ENCODE measurements around the gene LATS2.

The LATS2 gene

GRCh38 chr13:21061029-21061763 lies at the start of gene LATS2:
Gene LATS2, minus strand, starts transcription at chr13:21061586. Its CDS starts 15,560 bp downstream, at chr13:21046026.
- peak; percentile 89 for DNase-seq

- DNase-seq = no peak
Measured at GRCh38 chr13:21109168-21109567, 47.8 kb upstream of the LATS2 start.

- no peak for DNase-seq
Measured at GRCh38 chr13:21106089-21106488, 44.7 kb upstream of the LATS2 start.

- no peak for DNase-seq
Measured at GRCh38 chr13:21104199-21105019, 43.0 kb upstream of the LATS2 start.

GRCh38 chr13:21101865-21102576 lies 40.6 kb upstream of the LATS2 start:
- DNase-seq = no peak

- no peak for DNase-seq
Measured at GRCh38 chr13:21100994-21101757, 39.8 kb upstream of the LATS2 start.

DNA sequence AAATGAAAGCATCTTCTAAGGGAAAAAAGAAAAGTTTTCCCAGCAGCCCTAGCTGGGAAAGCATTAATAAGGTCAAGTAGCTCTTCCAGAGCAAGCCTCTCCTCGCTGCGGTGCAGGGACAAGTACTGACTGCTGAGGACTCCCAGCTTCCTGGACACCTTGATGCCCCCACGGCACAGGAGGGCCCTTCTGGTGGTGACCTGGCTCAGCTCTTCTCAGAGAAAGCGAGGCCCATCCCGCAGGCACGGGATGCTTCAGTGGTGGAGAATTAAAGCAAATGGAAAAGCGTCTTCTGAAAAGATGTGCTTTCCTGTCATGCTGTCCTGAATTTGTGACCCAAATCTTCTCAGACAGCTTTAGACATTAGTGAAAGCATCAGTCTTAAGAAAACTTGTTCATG lies 38.8 kb upstream of the LATS2 start:
- no peak for DNase-seq

DNA sequence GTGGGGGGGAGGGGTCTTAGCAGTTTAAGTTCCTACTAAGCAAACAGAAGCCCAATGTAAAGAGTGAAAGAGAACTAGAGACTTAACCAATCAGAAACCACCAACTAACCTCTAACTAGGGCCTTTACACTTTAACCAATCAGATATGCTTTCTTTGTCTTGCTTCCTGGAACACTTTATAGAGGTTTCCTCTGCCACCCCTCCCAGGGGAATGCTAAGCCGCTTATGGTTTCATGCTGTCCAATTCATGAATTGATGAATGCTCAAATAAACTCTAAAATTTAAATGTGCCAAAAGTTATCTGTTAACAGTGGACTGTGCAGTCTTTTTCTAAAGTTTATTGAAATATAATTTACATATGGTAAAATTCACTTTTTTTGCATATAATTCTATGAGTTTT lies 33.9 kb upstream of the LATS2 start:
- DNase-seq = no peak

DNA sequence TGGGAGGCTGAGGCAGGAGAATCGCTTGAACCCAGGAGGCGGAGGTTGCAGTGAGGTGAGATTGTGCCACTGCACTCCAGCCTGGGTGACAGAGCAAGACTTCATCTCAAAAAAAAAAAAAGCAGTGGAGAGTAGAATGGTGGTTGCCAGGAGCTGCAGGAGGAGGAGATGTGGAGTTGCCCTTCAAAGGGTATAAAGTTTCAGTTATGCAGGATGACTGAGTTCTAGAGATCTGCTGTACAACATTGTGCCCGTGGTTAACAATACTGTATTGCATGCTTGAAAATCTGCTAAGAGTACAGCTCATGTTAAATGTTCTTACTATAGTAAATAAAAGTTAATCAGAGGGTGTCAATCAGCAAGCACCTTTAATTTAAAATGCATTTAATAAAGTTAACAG lies 28.4 kb upstream of the LATS2 start:
- no peak for DNase-seq

- no peak for DNase-seq
Measured at GRCh38 chr13:21088534-21088933, 27.1 kb upstream of the LATS2 start.

DNA sequence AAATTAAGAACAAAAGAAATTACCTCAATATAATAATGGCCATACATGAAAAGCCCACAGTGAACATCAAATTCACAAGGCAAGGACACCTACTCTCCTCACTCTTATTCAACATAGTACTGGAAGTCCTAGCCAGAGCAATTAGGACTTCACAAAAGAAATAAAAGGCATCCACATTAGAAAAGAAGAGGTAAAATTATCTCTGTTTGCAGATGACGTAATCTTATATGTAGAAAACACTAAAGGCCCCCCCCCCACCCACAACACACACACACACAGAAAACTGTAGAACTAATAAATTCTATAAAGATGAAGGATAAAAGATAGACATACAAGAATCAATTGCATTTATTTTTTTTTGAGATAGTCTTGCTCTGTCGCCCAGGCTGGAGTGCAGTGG lies 25.5 kb upstream of the LATS2 start:
- DNase-seq = no peak

GRCh38 chr13:21081926-21082325 lies 20.5 kb upstream of the LATS2 start:
- no peak for DNase-seq

DNA sequence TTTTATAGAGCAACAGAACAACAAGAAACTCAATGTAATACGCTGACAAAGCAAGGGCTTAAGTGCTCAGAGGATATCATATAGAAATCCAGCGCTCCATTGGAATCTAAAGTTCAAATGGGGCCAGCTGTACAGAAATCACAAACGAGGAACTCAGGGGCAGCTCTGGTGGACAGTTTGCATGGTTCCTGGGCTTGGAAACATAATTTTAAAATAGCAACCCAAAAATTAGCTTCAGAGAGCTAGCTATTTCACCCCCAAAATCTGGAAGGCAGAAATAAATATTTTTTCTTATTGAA lies 19.2 kb upstream of the LATS2 start:
- no peak for DNase-seq

- no peak for DNase-seq
Measured at GRCh38 chr13:21079761-21080592, 18.6 kb upstream of the LATS2 start.

GRCh38 chr13:21079221-21079620 lies 17.8 kb upstream of the LATS2 start:
- DNase-seq = no peak

DNA sequence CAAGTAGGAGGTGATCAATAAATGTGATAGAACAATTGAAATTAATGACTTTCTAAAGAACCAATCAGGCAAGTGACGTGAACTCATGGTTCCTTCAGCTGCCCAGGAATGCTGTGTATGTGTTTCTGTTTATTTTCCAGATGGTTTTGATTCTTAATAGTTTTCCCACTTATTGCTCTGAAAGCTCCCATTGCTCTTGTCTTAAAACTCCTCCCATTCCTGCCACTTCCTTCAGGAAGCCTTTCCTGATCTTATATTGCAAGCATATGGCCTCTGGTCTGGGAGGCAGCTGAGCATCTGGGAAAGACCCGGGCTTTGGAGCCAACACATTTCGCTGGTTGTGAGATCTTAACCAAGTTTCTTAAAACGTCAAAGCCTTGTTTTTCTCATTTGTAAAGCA lies 17.1 kb upstream of the LATS2 start:
- no peak for DNase-seq

- no peak for DNase-seq
Measured at GRCh38 chr13:21077788-21078353, 16.5 kb upstream of the LATS2 start.

DNA sequence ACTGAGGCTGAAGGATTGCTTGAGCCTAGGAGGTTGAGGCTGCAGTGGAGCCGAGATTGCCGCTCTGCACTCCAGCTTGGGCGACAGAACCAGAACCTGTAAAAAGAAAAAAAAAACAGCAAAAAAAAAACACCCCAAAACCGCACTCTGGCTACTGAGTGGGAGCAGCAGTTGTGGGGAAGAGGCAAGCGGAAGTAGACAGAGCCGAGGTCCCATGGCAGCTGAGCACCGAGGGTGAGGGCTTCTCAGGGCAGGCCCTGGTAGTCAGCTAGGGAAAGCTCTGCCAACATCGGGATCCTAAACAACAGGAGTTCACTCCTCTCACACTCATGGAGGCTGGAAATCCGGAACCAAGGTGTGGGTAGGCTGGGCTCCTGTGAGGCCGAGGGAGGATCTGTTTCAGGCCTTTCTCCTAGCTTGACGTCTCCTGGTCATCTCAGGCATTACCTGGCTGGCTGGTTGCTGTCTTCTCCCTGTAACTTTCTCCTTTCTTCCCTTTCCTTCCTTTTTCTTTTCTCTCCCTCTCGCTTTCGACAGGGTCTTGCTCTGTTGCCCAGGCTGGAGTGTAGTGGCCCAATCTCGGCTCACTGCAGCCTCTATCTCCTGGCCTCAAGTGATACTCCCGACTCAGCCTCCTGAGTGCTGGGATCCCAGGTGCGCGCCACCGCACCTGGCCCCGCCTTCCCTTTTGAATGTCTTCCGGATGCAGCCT lies 15.8 kb upstream of the LATS2 start:
- DNase-seq = no peak

DNA sequence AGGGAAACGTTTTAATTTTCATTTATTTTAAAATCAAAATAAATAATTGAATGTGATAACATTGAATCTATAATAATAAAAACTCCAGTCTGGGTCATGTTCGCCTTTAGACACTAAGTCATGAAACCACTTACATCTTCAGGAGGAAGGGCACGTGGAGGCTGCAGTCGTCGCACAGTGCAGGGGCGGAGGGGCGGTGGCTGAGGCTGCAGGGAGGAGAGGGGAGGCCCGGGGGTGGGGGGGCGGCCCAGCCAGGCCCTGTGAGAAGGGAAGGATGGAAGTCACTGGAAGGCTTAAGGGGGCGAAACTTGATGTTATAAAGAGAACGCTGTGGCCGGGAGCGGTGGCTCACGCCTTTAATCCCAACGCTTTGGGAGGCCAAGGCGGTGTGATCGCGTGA lies 14.9 kb upstream of the LATS2 start:
- DNase-seq = no peak

- no peak for DNase-seq
Measured at GRCh38 chr13:21075379-21076249, 14.2 kb upstream of the LATS2 start.

Data from KG1 (cell line).